HCEC 1CT (cell line): ENCODE data around the gene ZNF101.
"Not testable (repeated sequence)": the region's sequence is repeated elsewhere in the genome, so short reads cannot be mapped to it uniquely, and the experiment has no call there.

ENCODE experiments used
- DNase-seq: peaks from one replicate; pipeline ENCODE4 v3.0.0-alpha.2; 2017

The ZNF101 gene

GRCh38 chr19:19662344-19662743 is 6.3 kb upstream of the ZNF101 start:
- no peak for DNase-seq

- no peak for DNase-seq
Measured at GRCh38 chr19:19662871-19663255, 5.8 kb upstream of the ZNF101 start.

- DNase-seq = peak; percentile 98
Measured at GRCh38 chr19:19663256-19664120, 5.2 kb upstream of the ZNF101 start, which contains the start of gene ATP13A1. Gene ATP13A1 (minus strand): TSS chr19:19663676. CDS start chr19:19663666, 10 bp downstream.

GRCh38 chr19:19665420-19665948 is 3.2 kb upstream of the ZNF101 start:
- not testable (repeated sequence) for DNase-seq

- DNase-seq = no peak
Measured at GRCh38 chr19:19670070-19670551, 1.5 kb downstream of the ZNF101 start.

- no peak for DNase-seq
Measured at GRCh38 chr19:19672816-19673215, 4.2 kb downstream of the ZNF101 start.

GRCh38 chr19:19674315-19674714 is 5.7 kb downstream of the ZNF101 start:
- no peak for DNase-seq

GRCh38 chr19:19677579-19677978 is 8.9 kb downstream of the ZNF101 start:
- DNase-seq = no peak

GRCh38 chr19:19679176-19680073 is 10.8 kb downstream of the ZNF101 start:
- no peak for DNase-seq

GRCh38 chr19:19686119-19686518 is 17.5 kb downstream of the ZNF101 start:
- not testable (repeated sequence) for DNase-seq

- no peak for DNase-seq
Measured at GRCh38 chr19:19686580-19686979, 17.9 kb downstream of the ZNF101 start.

GRCh38 chr19:19687090-19687489 is 18.5 kb downstream of the ZNF101 start:
- DNase-seq = no peak

GRCh38 chr19:19689023-19689422 is 20.4 kb downstream of the ZNF101 start:
- not testable (repeated sequence) for DNase-seq

GRCh38 chr19:19691683-19692082 is 23.0 kb downstream of the ZNF101 start:
- DNase-seq = no peak

- no peak for DNase-seq
Measured at GRCh38 chr19:19696386-19696785, 27.7 kb downstream of the ZNF101 start.

GRCh38 chr19:19697589-19697988 is 28.9 kb downstream of the ZNF101 start:
- DNase-seq = no peak

- not testable (repeated sequence) for DNase-seq
Measured at GRCh38 chr19:19700493-19700892, 31.9 kb downstream of the ZNF101 start.

GRCh38 chr19:19704836-19705235 is 36.2 kb downstream of the ZNF101 start:
- DNase-seq = no peak

- DNase-seq = no peak
Measured at GRCh38 chr19:19710506-19710905, 41.9 kb downstream of the ZNF101 start.

- no peak for DNase-seq
Measured at GRCh38 chr19:19711306-19711933, 42.8 kb downstream of the ZNF101 start.

- no peak for DNase-seq
Measured at GRCh38 chr19:19711934-19712828, 43.5 kb downstream of the ZNF101 start.

- DNase-seq = no peak
Measured at GRCh38 chr19:19719798-19720197, 51.2 kb downstream of the ZNF101 start.
